ENCODE measurements around the gene ARHGAP4.
A peak's percentile ranks its signal among the peaks of the same experiment; 100 is the strongest.

ARHGAP4 gene

GRCh38 chrX:153925739-153926551, at the start of gene ARHGAP4:
Gene ARHGAP4, minus strand, starts transcription at chrX:153926264. Its CDS starts 62 bp downstream, at chrX:153926202.
- DNase-seq, result peak; percentile 23

- DNase-seq, result no peak
Measured at GRCh38 chrX:153974726-153975286, 48.7 kb upstream of the ARHGAP4 start.

- DNase-seq, result no peak
Measured at GRCh38 chrX:153974003-153974725, 48.1 kb upstream of the ARHGAP4 start.

DNA sequence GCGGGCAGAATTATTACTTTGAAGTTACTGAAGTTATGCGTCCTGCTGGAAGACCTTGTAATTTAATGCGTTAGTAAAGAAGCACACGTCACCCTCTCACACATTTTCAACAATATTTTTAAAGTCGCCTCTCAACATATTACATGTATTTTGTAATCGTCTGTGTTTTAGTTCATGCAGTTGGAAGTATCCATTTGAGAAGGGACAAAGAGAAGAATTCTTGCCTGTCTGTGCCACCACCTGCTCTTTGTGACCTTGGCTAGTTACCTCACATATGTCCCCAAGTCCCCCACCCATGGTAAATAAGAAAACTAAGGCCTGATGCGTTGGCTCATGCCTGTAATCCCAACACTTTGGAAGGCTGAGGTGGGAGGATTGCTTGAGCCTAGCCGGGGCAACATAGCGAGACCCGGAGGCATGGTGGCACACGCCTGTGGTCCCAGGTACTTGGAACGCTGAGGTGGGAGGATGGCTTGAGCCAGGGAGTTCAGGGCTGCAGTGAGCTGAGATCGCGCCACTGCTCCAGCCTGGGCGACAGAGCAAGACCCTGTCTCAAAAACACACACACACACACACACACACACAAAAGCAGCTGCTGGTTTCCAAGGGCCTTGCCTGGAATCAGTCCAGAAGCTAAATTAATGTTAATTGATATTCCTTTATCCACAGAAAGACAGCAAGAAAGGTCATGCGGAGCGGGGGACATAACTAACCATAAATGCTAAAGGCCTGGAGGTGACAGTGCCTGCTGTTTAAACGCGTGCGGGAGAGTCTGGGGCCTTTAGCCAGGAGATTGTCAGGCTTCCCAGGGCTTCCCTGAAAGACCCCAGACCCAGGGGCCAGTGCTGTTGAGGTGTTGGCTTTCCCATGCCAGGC, 47.3 kb upstream of the ARHGAP4 start:
- peak; percentile 12 for DNase-seq

- DNase-seq, result peak; percentile 80
Measured at GRCh38 chrX:153972368-153973126, 46.5 kb upstream of the ARHGAP4 start, which contains the start of gene TMEM187. Gene TMEM187, plus strand, starts transcription at chrX:153972754. Its CDS starts 9,309 bp downstream, at chrX:153982063.

DNA sequence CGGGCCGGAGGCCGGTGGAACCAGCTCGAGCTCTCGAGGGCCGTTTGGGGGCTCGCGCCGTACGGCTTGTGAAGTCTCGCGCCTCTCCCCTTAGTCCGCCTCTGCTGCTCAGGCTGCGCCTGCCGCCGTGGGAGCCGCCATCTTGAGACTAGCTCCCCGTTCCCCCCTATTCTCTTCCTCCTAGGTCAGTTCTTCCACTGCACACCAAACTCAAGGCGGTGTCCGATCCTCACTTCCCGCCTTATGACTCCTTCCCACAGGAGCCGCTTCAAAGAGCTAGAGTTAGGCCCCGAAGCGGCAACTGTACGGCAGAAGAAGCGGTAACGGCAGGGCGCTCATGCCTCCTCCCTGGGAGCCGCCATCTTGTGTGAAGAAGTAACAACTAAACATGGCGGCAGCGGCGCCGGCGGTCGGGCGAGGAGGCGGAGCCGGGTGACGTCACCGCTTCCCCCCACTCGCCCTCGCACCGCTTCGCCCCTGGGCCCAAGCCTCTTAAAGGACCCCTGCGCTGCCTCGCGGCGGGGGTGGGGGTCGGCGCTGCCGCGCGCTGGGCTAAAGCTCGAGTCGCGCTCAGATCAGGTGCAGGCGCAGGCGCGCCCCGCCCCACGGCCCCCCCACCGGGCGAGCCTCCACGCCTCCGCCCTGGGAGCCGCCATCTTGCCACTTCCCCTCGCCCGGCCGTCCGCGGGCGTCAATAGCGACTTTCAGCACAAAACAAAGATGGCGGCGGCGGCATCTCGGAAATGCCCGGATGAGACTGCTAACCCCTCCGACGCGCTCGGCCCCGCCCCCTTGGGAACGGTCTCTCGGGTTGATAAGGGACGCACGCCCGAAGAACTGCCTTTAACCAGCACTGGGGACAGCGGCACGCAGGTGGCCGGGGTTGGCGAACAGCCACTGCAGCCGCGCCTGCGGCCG, 45.6 kb upstream of the ARHGAP4 start, which contains the start of gene HCFC1:
Gene HCFC1 (minus strand): TSS at position 369 of the 918 bp plus-strand sequence. CDS start 978 bp downstream, outside the sequence.
- DNase-seq, result peak; percentile 76

DNA sequence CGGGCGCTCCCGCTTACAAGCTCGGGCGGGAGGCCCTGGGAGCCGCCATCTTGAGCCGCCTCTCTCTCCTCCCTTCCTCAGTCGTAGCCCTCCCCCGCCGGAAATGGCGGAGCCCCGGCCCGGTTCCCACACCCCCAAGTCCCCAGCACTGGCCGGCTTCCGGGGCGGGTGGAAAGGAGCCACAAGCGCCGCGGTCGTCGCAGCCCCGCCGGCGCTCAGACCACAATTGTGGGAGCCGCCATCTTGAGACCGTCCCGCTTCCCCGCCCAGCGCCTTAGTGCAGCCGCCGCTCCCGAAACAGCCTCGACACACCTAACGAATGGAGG, 45.0 kb upstream of the ARHGAP4 start:
- peak; percentile 68 for DNase-seq

DNA sequence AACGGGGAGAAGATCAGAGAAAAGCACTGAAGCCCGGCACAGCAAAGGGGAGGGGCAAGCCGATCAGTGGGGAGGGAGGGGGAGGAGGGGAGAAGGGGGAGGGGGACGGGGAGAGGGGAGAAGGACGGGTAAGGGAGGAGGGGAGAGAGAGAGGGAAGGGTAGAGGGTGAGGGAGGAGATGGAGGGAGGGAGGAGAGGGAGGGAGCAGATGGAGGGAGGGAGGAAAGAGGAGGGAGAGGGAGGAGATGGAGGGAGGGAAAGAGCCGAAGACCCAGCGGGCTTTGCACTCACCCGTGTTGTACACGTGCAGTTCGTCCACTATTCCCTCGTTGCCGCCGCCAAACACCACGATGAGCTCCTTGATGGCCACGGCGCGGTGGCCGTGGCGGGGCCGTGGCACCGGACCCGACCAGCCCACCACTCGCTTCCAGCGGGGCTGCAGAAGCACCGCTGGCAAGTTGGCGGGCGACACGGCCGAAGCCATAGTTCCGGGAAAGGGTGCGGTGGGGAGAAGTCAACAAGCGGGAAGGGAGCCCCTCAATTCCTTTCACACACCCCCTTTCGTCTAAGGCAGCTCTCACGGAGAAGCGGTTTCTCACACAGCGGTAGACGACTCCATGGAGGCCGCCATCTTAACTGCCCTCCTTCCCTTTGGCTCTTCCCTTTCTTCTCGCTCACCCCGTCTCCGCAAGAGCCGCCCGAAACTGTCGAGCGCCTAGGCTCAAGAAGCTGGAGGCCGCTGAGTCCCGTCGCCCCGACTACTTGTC, 44.5 kb upstream of the ARHGAP4 start:
- peak; percentile 42 for DNase-seq

GRCh38 chrX:153969904-153970356, 43.9 kb upstream of the ARHGAP4 start:
- DNase-seq, result no peak

- no peak for DNase-seq
Measured at GRCh38 chrX:153969125-153969903, 43.2 kb upstream of the ARHGAP4 start.

GRCh38 chrX:153968754-153969124, 42.7 kb upstream of the ARHGAP4 start:
- peak; percentile 3 for DNase-seq

DNA sequence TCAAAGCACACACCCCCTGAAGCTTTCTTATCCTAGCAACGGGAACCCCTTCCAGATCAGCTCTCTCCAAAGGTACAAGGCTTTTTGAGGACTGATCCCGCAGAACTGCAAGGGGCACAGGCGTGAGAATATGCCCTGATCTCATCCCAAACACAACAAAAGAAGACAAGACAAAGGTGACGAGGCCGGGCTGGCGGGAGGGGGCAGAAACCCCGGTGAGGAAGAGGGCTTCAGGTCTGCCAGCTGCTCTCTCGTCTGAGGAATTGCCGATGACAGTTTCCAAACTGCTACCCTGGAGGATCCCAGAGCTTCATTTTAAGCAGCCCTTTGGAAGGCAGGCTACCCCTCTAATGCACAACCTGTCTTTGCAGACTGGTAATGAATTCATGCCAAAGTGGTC, 42.2 kb upstream of the ARHGAP4 start:
- no peak for DNase-seq

- DNase-seq, result no peak
Measured at GRCh38 chrX:153967536-153968224, 41.6 kb upstream of the ARHGAP4 start.

DNA sequence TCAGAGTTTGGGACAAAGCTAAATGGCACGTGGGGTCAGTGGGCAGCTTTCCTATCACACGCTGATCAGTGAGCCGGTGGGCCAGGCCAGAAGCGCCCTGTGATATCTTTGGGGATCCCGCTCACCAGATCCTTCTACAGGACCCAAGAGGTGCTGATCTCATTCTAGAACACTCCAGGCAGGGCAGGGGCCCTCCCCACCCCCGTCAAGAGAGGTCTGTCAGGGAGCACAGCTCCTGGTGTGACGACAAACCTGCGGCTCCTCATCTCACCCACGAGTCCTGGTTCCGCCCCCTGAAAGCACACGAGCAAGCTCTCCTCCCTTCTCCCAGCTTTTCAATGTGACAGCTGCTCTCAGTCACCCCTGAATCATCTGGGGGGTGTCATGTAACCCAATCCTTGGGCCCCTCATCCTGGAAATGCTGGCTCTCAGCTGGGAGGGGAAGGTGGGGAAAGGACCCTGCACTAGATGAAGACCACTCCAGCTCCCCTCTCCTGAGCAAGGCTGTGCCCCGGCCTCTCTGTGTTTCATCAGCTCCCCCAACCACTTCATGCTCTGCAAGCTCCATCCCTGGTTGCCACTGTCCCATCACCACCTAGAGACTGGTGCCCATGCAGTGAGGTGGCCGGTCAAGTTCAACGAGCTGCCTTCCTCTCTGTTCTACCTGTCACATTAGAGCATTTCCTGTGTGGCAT, 40.9 kb upstream of the ARHGAP4 start:
- DNase-seq, result no peak

- DNase-seq, result no peak
Measured at GRCh38 chrX:153966283-153966688, 40.2 kb upstream of the ARHGAP4 start.

DNA sequence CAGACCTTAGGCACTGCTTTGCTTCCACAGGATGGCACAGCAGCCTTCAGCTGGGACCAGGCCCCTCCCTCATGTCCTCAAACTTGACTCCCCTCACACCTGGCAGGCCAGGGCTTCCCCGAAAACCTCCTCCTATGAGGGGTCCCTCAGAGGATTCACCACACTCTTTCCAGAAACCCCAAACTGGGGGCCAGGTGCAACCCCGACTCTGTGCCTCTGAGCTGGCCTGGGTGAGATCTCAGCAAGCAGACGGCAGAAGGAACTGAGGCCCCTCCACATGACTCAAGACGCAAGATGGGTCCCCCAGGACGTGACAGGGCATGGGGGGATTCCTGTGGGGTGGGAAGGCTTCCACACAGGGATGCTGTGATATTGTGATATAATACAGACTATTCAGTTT, 39.3 kb upstream of the ARHGAP4 start:
- DNase-seq, result no peak

GRCh38 chrX:153964105-153964504, 38.0 kb upstream of the ARHGAP4 start:
- DNase-seq, result no peak

- DNase-seq, result no peak
Measured at GRCh38 chrX:153963546-153963945, 37.5 kb upstream of the ARHGAP4 start.
